SK-N-DZ (cell line): ENCODE results near the gene C4orf33. TPM values are rescaled to one million over a fixed set of nuclear protein-coding genes. Genes with fewer than 3 reads are reported as not detected.
"Not testable (repeated sequence)": the region's sequence is repeated elsewhere in the genome, so short reads cannot be mapped to it uniquely, and the experiment has no call there.

Experiments used
- DNase-seq: peaks from one replicate; pipeline ENCODE4 v3.0.0-alpha.2; 2015; ENCODE audit warnings: low spot score
- polyA plus RNA-seq, 2 experiments: library from polyadenylated mRNA; depleted of rRNA; stranded (reverse); fragments of >200 nt; gene quantifications; 2 replicates each; pipeline ENCODE4 v1.2.3, GENCODE V29; 2014

C4orf33 gene
- polyA plus RNA-seq (2014; cell fraction: cytosol; rRNA removed) = 18.2 and 18.8 TPM in 2 replicates
- polyA plus RNA-seq (2014; cell fraction: nucleus; rRNA removed) = 16.6 and 19.6 TPM in 2 replicates

GRCh38 chr4:129095811-129096454 is at the start of gene C4orf33:
Gene C4orf33, plus strand, starts transcription at chr4:129096152. Its CDS starts 6,459 bp downstream, at chr4:129102611.
- DNase-seq = peak; percentile 48

GRCh38 chr4:129059028-129059427 is 36.9 kb upstream of the C4orf33 start:
- DNase-seq = no peak

GRCh38 chr4:129062580-129062979 is 33.4 kb upstream of the C4orf33 start:
- DNase-seq = no peak

- no peak for DNase-seq
Measured at GRCh38 chr4:129063640-129064039, 32.3 kb upstream of the C4orf33 start.

GRCh38 chr4:129064717-129065116 is 31.2 kb upstream of the C4orf33 start:
- no peak for DNase-seq

GRCh38 chr4:129069537-129069936 is 26.4 kb upstream of the C4orf33 start:
- not testable (repeated sequence) for DNase-seq

- no peak for DNase-seq
Measured at GRCh38 chr4:129077326-129077725, 18.6 kb upstream of the C4orf33 start.

- no peak for DNase-seq
Measured at GRCh38 chr4:129080129-129080528, 15.8 kb upstream of the C4orf33 start.

- no peak for DNase-seq
Measured at GRCh38 chr4:129082302-129082701, 13.7 kb upstream of the C4orf33 start.

- no peak for DNase-seq
Measured at GRCh38 chr4:129085472-129085871, 10.5 kb upstream of the C4orf33 start.

GRCh38 chr4:129087516-129087915 is 8.4 kb upstream of the C4orf33 start:
- DNase-seq = no peak

- peak; percentile 16 for DNase-seq
Measured at GRCh38 chr4:129092631-129093190, 3.2 kb upstream of the C4orf33 start.

GRCh38 chr4:129093191-129093920 is 2.6 kb upstream of the C4orf33 start, which contains the start of gene SCLT1:
Gene SCLT1, minus strand, starts transcription at chr4:129093539. Its CDS starts 436 bp downstream, at chr4:129093103.
- DNase-seq = peak; percentile 97

GRCh38 chr4:129094347-129094746 is 1.6 kb upstream of the C4orf33 start:
- DNase-seq = no peak

GRCh38 chr4:129098531-129099001 is 2.6 kb downstream of the C4orf33 start:
- DNase-seq = no peak

GRCh38 chr4:129109965-129110824 is 14.2 kb downstream of the C4orf33 start:
- no peak for DNase-seq

GRCh38 chr4:129110931-129111330 is 15.0 kb downstream of the C4orf33 start:
- DNase-seq = no peak

GRCh38 chr4:129111919-129112318 is 16.0 kb downstream of the C4orf33 start:
- no peak for DNase-seq

GRCh38 chr4:129113434-129113833 is 17.5 kb downstream of the C4orf33 start:
- no peak for DNase-seq

GRCh38 chr4:129113919-129114318 is 18.0 kb downstream of the C4orf33 start:
- DNase-seq = no peak

GRCh38 chr4:129117705-129118104 is 21.8 kb downstream of the C4orf33 start:
- no peak for DNase-seq
